IMR-90 (cell line): ENCODE results near the gene SLC27A2. TPM values are rescaled to one million over a fixed set of nuclear protein-coding genes. Genes with fewer than 3 reads are reported as not detected.

Source experiments
- ATAC-seq: fragments of 200-7000 bp; cut with Tn5 transposase; 2 replicates; pipeline ENCODE4 v1.9.1; 2020; ENCODE audit warnings: low read depth, mild to moderate bottlenecking, moderate library complexity
- BruUV-seq: library from RNA; stranded (reverse); fragments of 400-500 nt; replicated peaks from 2 replicates; lab custom pipeline; 2021; lab: Mats Ljungman, UMichigan
- CTCF ChIA-PET: fragments of 300-600 bp; formaldehyde crosslinking; extraction: SDS; loops from one replicate; lab custom pipeline; 2021; ENCODE audit warnings: antibody characterized with exemption; lab: Yijun Ruan, JAX
- POLR2A ChIA-PET: fragments of 300-600 bp; sonication (Branson Sonifier 250); formaldehyde crosslinking; loops from one replicate; lab custom pipeline; 2022; ENCODE audit warnings: antibody characterized with exemption; ENCODE audit not compliant: unreplicated experiment; lab: Charles Lee
- DNase-seq: peaks from one replicate; pipeline ENCODE4 v3.0.0; 2013
- H2AFZ ChIP-seq: replicated peaks from 2 replicates; pipeline ENCODE3; 2013; ENCODE audit warnings: low read length, mild to moderate bottlenecking; ENCODE audit not compliant: poor library complexity
- H2AK5ac ChIP-seq: 2 replicates; pipeline ENCODE4 v1.6.1; 2013; ENCODE audit warnings: low read depth, low read length, inconsistent platforms
- H2AK9ac ChIP-seq: replicated peaks from 2 replicates; pipeline ENCODE3; 2013; ENCODE audit warnings: mild to moderate bottlenecking, low read depth, low read length, moderate library complexity; ENCODE audit not compliant: poor library complexity
- H2BK120ac ChIP-seq: 2 replicates; pipeline ENCODE4 v1.6.1; 2013; ENCODE audit warnings: low read depth, low read length, inconsistent platforms
- H2BK15ac ChIP-seq: 3 replicates; pipeline ENCODE4 v1.6.1; 2013; ENCODE audit warnings: low read depth, low read length, inconsistent platforms
- H2BK20ac ChIP-seq: 2 replicates; pipeline ENCODE4 v1.6.1; 2013; ENCODE audit warnings: low read depth, mild to moderate bottlenecking, inconsistent platforms, low read length, moderate library complexity
- H2BK5ac ChIP-seq: 2 replicates; pipeline ENCODE4 v1.6.1; 2013; ENCODE audit warnings: mild to moderate bottlenecking, low read depth, low read length, inconsistent platforms; ENCODE audit not compliant: poor library complexity, severe bottlenecking
- H3K14ac ChIP-seq: replicated peaks from 2 replicates; pipeline ENCODE4 v1.6.1; 2013; ENCODE audit warnings: low read depth, low read length, inconsistent platforms
- H3K18ac ChIP-seq: 2 replicates; pipeline ENCODE4 v1.6.1; 2013; ENCODE audit warnings: low read depth, low read length, control low read depth
- H3K23ac ChIP-seq: 2 replicates; pipeline ENCODE4 v1.6.1; 2013; ENCODE audit warnings: low read depth, low read length, inconsistent platforms
- H3K27ac ChIP-seq: 2 replicates; pipeline ENCODE4 v1.5.1; 2013; ENCODE audit warnings: mild to moderate bottlenecking, control low read depth, low read length; ENCODE audit not compliant: insufficient read depth
- H3K27me3 ChIP-seq: 2 replicates; pipeline ENCODE4 v1.6.1; 2013; ENCODE audit warnings: low read length; ENCODE audit not compliant: control insufficient read depth, insufficient read depth
- H3K36me3 ChIP-seq: 2 replicates; pipeline ENCODE4 v1.6.1; 2013; ENCODE audit warnings: low read length, mixed read lengths; ENCODE audit not compliant: control insufficient read depth, insufficient read depth
- H3K4ac ChIP-seq: 2 replicates; pipeline ENCODE4 v1.6.1; 2013; ENCODE audit warnings: low read depth, low read length, inconsistent platforms
- H3K4me1 ChIP-seq: 2 replicates; pipeline ENCODE4 v1.6.1; 2013; ENCODE audit warnings: low read length, mixed read lengths; ENCODE audit not compliant: control insufficient read depth, insufficient read depth
- H3K4me2 ChIP-seq: 2 replicates; pipeline ENCODE4 v1.6.1; 2013; ENCODE audit warnings: low read depth, mild to moderate bottlenecking, control low read depth, low read length, moderate library complexity
- H3K4me3 ChIP-seq: 2 replicates; pipeline ENCODE4 v1.5.1; 2013; ENCODE audit warnings: low read depth, mild to moderate bottlenecking, control low read depth, low read length, moderate library complexity; ENCODE audit not compliant: insufficient read depth
- H3K56ac ChIP-seq: 2 replicates; pipeline ENCODE4 v1.6.1; 2013; ENCODE audit warnings: low read length, inconsistent platforms; ENCODE audit not compliant: insufficient read depth; ENCODE audit errors: extremely low read depth
- H3K79me1 ChIP-seq, 2 experiments: 2 replicates each; pipeline ENCODE4 v1.6.1; 2013; ENCODE audit warnings: low read length in 2 of 2, inconsistent platforms in 1 of 2, low read depth in 1 of 2
- H3K9ac ChIP-seq: 2 replicates; pipeline ENCODE4 v1.6.1; 2013; ENCODE audit warnings: low read depth, low read length, control low read depth
- H3K9me1 ChIP-seq: 2 replicates; pipeline ENCODE4 v1.6.1; 2013; ENCODE audit warnings: low read length, inconsistent platforms; ENCODE audit not compliant: insufficient read depth
- H3K9me3 ChIP-seq: 2 replicates; pipeline ENCODE4 v1.6.1; 2013; ENCODE audit warnings: low read length; ENCODE audit not compliant: control insufficient read depth, insufficient read depth
- H4K20me1 ChIP-seq: 2 replicates; pipeline ENCODE4 v1.6.1; 2013; ENCODE audit warnings: low read length, inconsistent platforms; ENCODE audit not compliant: insufficient read depth
- H4K5ac ChIP-seq: 2 replicates; pipeline ENCODE4 v1.6.1; 2013; ENCODE audit warnings: mild to moderate bottlenecking, low read depth, low read length, control low read depth
- H4K8ac ChIP-seq, 2 experiments: 2 replicates each; pipeline ENCODE4 v1.6.1; 2013; ENCODE audit warnings: low read depth in 2 of 2, low read length in 2 of 2, control low read depth in 1 of 2, inconsistent platforms in 1 of 2
- H4K91ac ChIP-seq: 2 replicates; pipeline ENCODE4 v1.6.1; 2013; ENCODE audit warnings: low read depth, low read length, inconsistent platforms; ENCODE audit not compliant: insufficient read depth
- CEBPB ChIP-seq: IDR thresholded peaks from 2 replicates; pipeline ENCODE4 v1.6.1; 2012; ENCODE audit warnings: low read depth, low read length, improper control_type of control experiment
- CHD1 ChIP-seq: IDR thresholded peaks from 2 replicates; pipeline ENCODE4 v1.6.1; 2012; ENCODE audit warnings: low read depth, low read length, improper control_type of control experiment
- CTCF ChIP-seq: conservative IDR thresholded peaks from 2 replicates; pipeline ENCODE4 v1.5.1; 2012; ENCODE audit warnings: mild to moderate bottlenecking, low read depth, low read length, improper control_type of control experiment
- ELK1 ChIP-seq: fragments of 150-350 bp; IDR thresholded peaks from 2 replicates; pipeline ENCODE4 v1.6.1; 2016; ENCODE audit warnings: low read depth, mild to moderate bottlenecking, low read length, moderate library complexity, borderline replicate concordance
- FOS ChIP-seq: fragments of 150-350 bp; IDR thresholded peaks from 2 replicates; pipeline ENCODE4 v1.6.1; 2016; ENCODE audit warnings: low read depth, low read length
- MAFK ChIP-seq: IDR thresholded peaks from 2 replicates; pipeline ENCODE4 v1.6.1; 2012; ENCODE audit warnings: low read depth, low read length, improper control_type of control experiment
- MAZ ChIP-seq: IDR thresholded peaks from 2 replicates; pipeline ENCODE4 v1.6.1; 2012; ENCODE audit warnings: low read depth, mild to moderate bottlenecking, low read length, improper control_type of control experiment, moderate library complexity, borderline replicate concordance
- RAD21 ChIP-seq: IDR thresholded peaks from 2 replicates; pipeline ENCODE4 v1.6.1; 2012; ENCODE audit warnings: low read length, improper control_type of control experiment
- RCOR1 ChIP-seq: IDR thresholded peaks from 2 replicates; pipeline ENCODE4 v1.6.1; 2012; ENCODE audit warnings: mild to moderate bottlenecking, low read length, improper control_type of control experiment; ENCODE audit not compliant: insufficient replicate concordance
- RFX5 ChIP-seq: IDR thresholded peaks from 2 replicates; pipeline ENCODE4 v1.8.0; 2012; ENCODE audit warnings: low read depth, mild to moderate bottlenecking, low read length, moderate library complexity
- SMC3 ChIP-seq: fragments of 150-350 bp; IDR thresholded peaks from 2 replicates; pipeline ENCODE4 v1.6.1; 2016; ENCODE audit warnings: low read depth, mild to moderate bottlenecking, antibody characterized with exemption, low read length, moderate library complexity
- WGBS, 2 experiments: methylation state at CpG; one replicate each; pipeline versions ENCODE4 v1.1.5 to v1.1.7; 2013; ENCODE audit warnings: missing lambda C conversion rate in 2 of 2; ENCODE audit not compliant: insufficient read length in 1 of 2; ENCODE audit errors: extremely low coverage in 2 of 2; 5-methylcytosine and 5-hydroxymethylcytosine counted together
- dilution Hi-C: fragments of 300-500 bp; cut with HindIII; formaldehyde crosslinking; loops from one replicate; pipeline ENCODE4 v1.14.3; 2018; ENCODE audit warnings: low sequenced_read_pairs; ENCODE audit not compliant: unreplicated experiment
- in situ Hi-C: fragments of 300-500 bp; cut with MboI; formaldehyde crosslinking; loops from 3 replicates; pipeline ENCODE4 v1.14.3; 2019; ENCODE audit warnings: low sequenced_read_pairs, inconsistent platforms, mixed read lengths
- intact Hi-C: fragments of 100-400 bp; cut with micrococcal nuclease; formaldehyde crosslinking; loops from 2 replicates; pipeline ENCODE4 v1.10.0; 2022
- polyA plus RNA-seq, 3 experiments: library from polyadenylated mRNA; depleted of rRNA; stranded (reverse); fragments of >200 nt; gene quantifications; 2 replicates each; pipeline ENCODE4 v1.2.3, GENCODE V29; 2012; ENCODE audit warnings: low replicate concordance in 1 of 3
- total RNA-seq: library from RNA; depleted of rRNA; stranded (reverse); fragments of >200 nt; gene quantifications from 2 replicates; pipeline ENCODE4 v1.2.3, GENCODE V29; 2012
- TF ChIP-seq, protein P1 (sequence below): fragments of 150-350 bp; IDR thresholded peaks from 2 replicates; pipeline ENCODE4 v1.6.1; 2017; ENCODE audit warnings: mild to moderate bottlenecking, antibody characterized with exemption, low read length, low read depth

Gene SLC27A2
- total and polyA plus RNA-seq, 2 of the 4 experiments (the other 2 are of a cell fraction) = under 0.01 TPM; not detected in 1

GRCh38 chr15:50163719-50164410 is 18.1 kb upstream of the SLC27A2 start:
- peaks cover 6% of the 10 kb centered on the region for H3K4me1 ChIP-seq
- in situ Hi-C loops (no loop called here), dilution Hi-C loops (no loop called here), intact Hi-C loops (no loop called here)
- no peak overlapping the region for H3K4me3 ChIP-seq
- no peak overlapping the region for H3K18ac ChIP-seq
- no TSS peak for BruUV-seq
- peak overlapping the region; percentile 49 for H2AK5ac ChIP-seq
- ChIA-PET CTCF (no interaction called here), POLR2A (no interaction called here)
- H3K56ac ChIP-seq = no peak overlapping the region
- peak overlapping the region; percentile 11; the same call in 1 of the 2 replicates for H4K91ac ChIP-seq
- no peaks in the 10 kb centered on the region for H3K36me3 ChIP-seq
- peak overlapping the region; percentile 70; the same call in 2 of the 3 replicates for H2BK15ac ChIP-seq
- no peak overlapping the region; the same call in none of the 2 replicates for H2BK120ac ChIP-seq
- H3K14ac ChIP-seq = peak overlapping the region; percentile 21; the same call in 1 of the 2 replicates
- no peak overlapping the region for H4K8ac ChIP-seq
- H4K5ac ChIP-seq = no peak overlapping the region
- H2AFZ ChIP-seq = no peak overlapping the region
- no peaks in the 10 kb centered on the region for H3K27me3 ChIP-seq
- ATAC-seq (no peak), DNase-seq (no peak)
- H3K9me3 ChIP-seq = no peaks in the 10 kb centered on the region; the same call in 1 of the 2 replicates
- no peak overlapping the region; the same call in 1 of the 2 replicates for H3K23ac ChIP-seq
- no peak overlapping the region for H3K4me2 ChIP-seq
- no peak overlapping the region for H3K27ac ChIP-seq
- H2BK20ac ChIP-seq = 0 out of 2 replicates have a peak overlapping the region, but pooled peaks have one; percentile 31
- H3K79me1 ChIP-seq = no peaks in the 10 kb centered on the region
- H3K9me1 ChIP-seq = 0 out of 2 replicates have a peak, but pooled peaks cover 3% of the 10 kb centered on the region
- H3K4ac ChIP-seq = peak overlapping the region; percentile 21; the same call in 1 of the 2 replicates
- H4K20me1 ChIP-seq = no peaks in the 10 kb centered on the region
- 57% methylated on average over 1 of the region's 2 CpGs; no CpG with 5 or more reads in 1 of the 2 experiments for WGBS, 2 experiments
- TF ChIP-seq CTCF = no peak
- no peak for TF ChIP-seq CEBPB
- TF ChIP-seq CHD1 = no peak
- TF ChIP-seq RCOR1 = no peak
- TF ChIP-seq SMC3 = no peak
- TF ChIP-seq ELK1 = no peak
- no peak for TF ChIP-seq FOS
- no peak for TF ChIP-seq MAZ
- no peak for TF ChIP-seq RAD21
- no peak for TF ChIP-seq MAFK
- TF ChIP-seq, protein P1, sequence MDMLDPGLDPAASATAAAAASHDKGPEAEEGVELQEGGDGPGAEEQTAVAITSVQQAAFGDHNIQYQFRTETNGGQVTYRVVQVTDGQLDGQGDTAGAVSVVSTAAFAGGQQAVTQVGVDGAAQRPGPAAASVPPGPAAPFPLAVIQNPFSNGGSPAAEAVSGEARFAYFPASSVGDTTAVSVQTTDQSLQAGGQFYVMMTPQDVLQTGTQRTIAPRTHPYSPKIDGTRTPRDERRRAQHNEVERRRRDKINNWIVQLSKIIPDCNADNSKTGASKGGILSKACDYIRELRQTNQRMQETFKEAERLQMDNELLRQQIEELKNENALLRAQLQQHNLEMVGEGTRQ = no peak
- no peak for TF ChIP-seq RFX5
- no peak overlapping the region for H2AK9ac ChIP-seq
- H3K9ac ChIP-seq = no peak overlapping the region
- peak overlapping the region; percentile 15 for H2BK5ac ChIP-seq
